Measurements from ENCODE around the gene RNF121.
A peak's percentile ranks its signal among the peaks of the same experiment; 100 is the strongest.

The RNF121 gene

GRCh38 chr11:72024069-72024754 is 95.4 kb downstream of the RNF121 start:
- H3K4me1 ChIP-seq (ENCODE audit: insufficient read depth, low read length, poor library complexity, severe bottlenecking) = no peaks in the 10 kb centered on the region
- no peak overlapping the region for H2AFZ ChIP-seq (ENCODE audit: low read length)
- no peak overlapping the region for H3K4me3 ChIP-seq (ENCODE audit: low read length, poor library complexity, severe bottlenecking)
- peaks cover 22% of the 10 kb centered on the region for H4K20me1 ChIP-seq (ENCODE audit: insufficient read depth, low read length, poor library complexity, severe bottlenecking)
- H3K36me3 ChIP-seq (ENCODE audit: insufficient read depth, low read length) = peaks cover 96% of the 10 kb centered on the region
- no peaks in the 10 kb centered on the region for H3K27me3 ChIP-seq (ENCODE audit: insufficient read depth, low read length, poor library complexity, severe bottlenecking)
- peaks cover 32% of the 10 kb centered on the region for H3K79me2 ChIP-seq (ENCODE audit: insufficient read depth, low read length)
- no peaks in the 10 kb centered on the region for H3K9me2 ChIP-seq (replicated peaks; ENCODE audit: low read depth, low read length)
- H3K4me2 ChIP-seq (ENCODE audit: low read depth, low read length, poor library complexity, severe bottlenecking) = no peak overlapping the region
- no peaks in the 10 kb centered on the region for H3F3A ChIP-seq (ENCODE audit: low read depth)
- no peaks in the 10 kb centered on the region for H3K9me3 ChIP-seq (ENCODE audit: insufficient read depth, low read depth, low read length)
- peak overlapping the region; percentile 57 for H3K9ac ChIP-seq (ENCODE audit: low read depth, low read length, poor library complexity, severe bottlenecking)
- TF ChIP-seq CTCF (conservative IDR thresholded peaks at IDR 0.05; ENCODE audit: low read length) = no peak

GRCh38 chr11:72026090-72026489 is 97.2 kb downstream of the RNF121 start:
- no peak overlapping the region for H2AFZ ChIP-seq (ENCODE audit: low read length)
- H3K4me2 ChIP-seq (ENCODE audit: low read depth, low read length, poor library complexity, severe bottlenecking) = no peak overlapping the region
- no peak overlapping the region for H3K9ac ChIP-seq (ENCODE audit: low read depth, low read length, poor library complexity, severe bottlenecking)
- no peaks in the 10 kb centered on the region for H3K9me3 ChIP-seq (ENCODE audit: insufficient read depth, low read depth, low read length)
- TF ChIP-seq EZH2phosphoT487 (IDR thresholded peaks at IDR 0.05; ENCODE audit: borderline replicate concordance) (no peak), CTCF (conservative IDR thresholded peaks at IDR 0.05; ENCODE audit: low read length) (no peak)
- H4K20me1 ChIP-seq (ENCODE audit: insufficient read depth, low read length, poor library complexity, severe bottlenecking) = peaks cover 38% of the 10 kb centered on the region
- peaks cover 47% of the 10 kb centered on the region for H3K79me2 ChIP-seq (ENCODE audit: insufficient read depth, low read length)
- peaks cover 96% of the 10 kb centered on the region for H3K36me3 ChIP-seq (ENCODE audit: insufficient read depth, low read length)
- H3K4me3 ChIP-seq (ENCODE audit: low read length, poor library complexity, severe bottlenecking) = no peak overlapping the region
- H3F3A ChIP-seq (ENCODE audit: low read depth) = no peaks in the 10 kb centered on the region
- H3K27me3 ChIP-seq (ENCODE audit: insufficient read depth, low read length, poor library complexity, severe bottlenecking) = no peaks in the 10 kb centered on the region
- no peaks in the 10 kb centered on the region for H3K4me1 ChIP-seq (ENCODE audit: insufficient read depth, low read length, poor library complexity, severe bottlenecking)
- H3K9me2 ChIP-seq (replicated peaks; ENCODE audit: low read depth, low read length) = no peaks in the 10 kb centered on the region

DNA sequence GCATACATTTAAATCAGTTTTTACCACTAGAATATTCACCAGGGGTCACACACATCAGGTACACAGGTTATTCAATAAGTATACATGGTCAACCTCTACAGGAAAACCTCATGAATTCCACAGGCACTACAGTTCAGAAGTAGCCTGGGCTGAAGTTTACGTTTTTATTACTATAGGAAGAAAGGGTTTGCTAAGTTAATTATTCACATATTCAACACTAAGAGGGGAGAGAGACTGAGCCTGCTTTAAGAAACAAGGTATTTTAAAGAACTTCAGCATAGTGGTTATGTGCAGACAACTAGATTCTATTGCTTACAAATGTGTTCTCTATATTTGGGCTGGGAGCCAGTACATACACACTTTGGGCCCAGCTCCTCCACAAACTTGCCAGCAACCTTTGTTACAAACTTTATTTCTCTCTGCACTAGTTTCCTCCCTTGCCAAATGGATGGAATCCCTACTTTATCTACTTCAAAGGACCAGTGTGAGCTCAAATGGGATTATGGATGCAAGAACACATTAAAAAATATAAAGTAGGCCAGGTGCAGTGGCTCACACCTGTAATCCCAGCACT is 101.7 kb downstream of the RNF121 start:
- TF ChIP-seq CTCF (conservative IDR thresholded peaks at IDR 0.05; ENCODE audit: low read length) (no peak), EZH2phosphoT487 (IDR thresholded peaks at IDR 0.05; ENCODE audit: borderline replicate concordance) (no peak)
- Histone ChIP-seq H3K36me3 (ENCODE audit: insufficient read depth, low read length) (peaks cover 86% of the 10 kb centered on the region), H3K9ac (ENCODE audit: low read depth, low read length, poor library complexity, severe bottlenecking) (no peak overlapping the region)

More for the DNA sequence above, 101.7 kb downstream of the RNF121 start:
- peaks cover 78% of the 10 kb centered on the region for H3K79me2 ChIP-seq (ENCODE audit: insufficient read depth, low read length)
- H3K9me3 ChIP-seq (ENCODE audit: insufficient read depth, low read depth, low read length) = no peaks in the 10 kb centered on the region
- H3K27me3 ChIP-seq (ENCODE audit: insufficient read depth, low read length, poor library complexity, severe bottlenecking) = no peaks in the 10 kb centered on the region
- H3K4me2 ChIP-seq (ENCODE audit: low read depth, low read length, poor library complexity, severe bottlenecking) = peak overlapping the region; percentile 3
- peaks cover 66% of the 10 kb centered on the region for H4K20me1 ChIP-seq (ENCODE audit: insufficient read depth, low read length, poor library complexity, severe bottlenecking)
- no peaks in the 10 kb centered on the region for H3K9me2 ChIP-seq (replicated peaks; ENCODE audit: low read depth, low read length)
- H3K4me1 ChIP-seq (ENCODE audit: insufficient read depth, low read length, poor library complexity, severe bottlenecking) = no peaks in the 10 kb centered on the region
- H2AFZ ChIP-seq (ENCODE audit: low read length) = no peak overlapping the region
- H3F3A ChIP-seq (ENCODE audit: low read depth) = no peaks in the 10 kb centered on the region
- no peak overlapping the region for H3K4me3 ChIP-seq (ENCODE audit: low read length, poor library complexity, severe bottlenecking)
